ENCODE data around the gene RPP14.

The RPP14 gene

DNA sequence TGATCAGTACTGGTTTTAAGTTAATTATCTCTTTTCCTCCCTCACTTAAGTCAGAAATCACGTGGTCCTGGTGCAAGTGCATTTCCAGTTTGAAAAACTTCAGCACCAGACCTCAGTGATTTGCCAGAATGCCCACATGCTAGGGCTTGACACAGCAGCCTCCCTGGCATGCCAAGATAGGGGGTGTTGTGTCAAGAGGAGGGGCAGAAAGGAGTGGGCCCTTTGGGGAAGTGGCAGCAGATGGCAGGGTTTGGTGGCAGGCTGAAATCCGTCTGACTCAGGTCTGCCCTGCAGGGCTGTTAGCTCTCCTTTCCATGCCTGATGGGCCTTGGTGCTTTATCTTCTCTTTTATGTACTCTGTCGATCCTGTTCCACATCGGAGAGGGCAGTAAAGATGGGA lies 50.0 kb downstream of the RPP14 start:
- no peak for DNase-seq (ENCODE audit: low spot score)

- no peak for DNase-seq (ENCODE audit: low spot score)
Measured at GRCh38 chr3:58357402-58357801, 51.4 kb downstream of the RPP14 start.

DNA sequence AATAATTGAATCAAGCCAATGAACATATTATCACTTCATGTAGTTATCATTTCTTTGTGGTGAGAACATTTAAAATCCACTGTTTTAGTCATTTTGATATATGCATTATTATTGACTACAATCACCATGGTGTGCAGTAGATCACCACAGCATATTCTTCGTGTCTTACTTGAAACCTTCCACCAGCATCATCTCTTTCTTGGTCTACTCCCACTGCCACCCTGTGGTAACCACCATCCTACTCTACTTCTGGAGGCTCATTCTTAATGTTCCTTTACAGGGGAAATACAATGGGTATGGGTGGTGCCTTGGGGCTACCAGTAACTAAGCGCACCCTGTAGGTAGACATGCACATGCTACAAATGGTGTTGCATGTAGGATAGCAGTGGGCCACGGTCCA lies 52.0 kb downstream of the RPP14 start:
- no peak for DNase-seq (ENCODE audit: low spot score)

GRCh38 chr3:58358808-58359207 lies 52.8 kb downstream of the RPP14 start:
- no peak for DNase-seq (ENCODE audit: low spot score)

- DNase-seq (ENCODE audit: low spot score), result no peak
Measured at GRCh38 chr3:58359621-58360020, 53.6 kb downstream of the RPP14 start.

GRCh38 chr3:58361866-58362265 lies 55.8 kb downstream of the RPP14 start:
- DNase-seq (ENCODE audit: low spot score), result no peak

DNA sequence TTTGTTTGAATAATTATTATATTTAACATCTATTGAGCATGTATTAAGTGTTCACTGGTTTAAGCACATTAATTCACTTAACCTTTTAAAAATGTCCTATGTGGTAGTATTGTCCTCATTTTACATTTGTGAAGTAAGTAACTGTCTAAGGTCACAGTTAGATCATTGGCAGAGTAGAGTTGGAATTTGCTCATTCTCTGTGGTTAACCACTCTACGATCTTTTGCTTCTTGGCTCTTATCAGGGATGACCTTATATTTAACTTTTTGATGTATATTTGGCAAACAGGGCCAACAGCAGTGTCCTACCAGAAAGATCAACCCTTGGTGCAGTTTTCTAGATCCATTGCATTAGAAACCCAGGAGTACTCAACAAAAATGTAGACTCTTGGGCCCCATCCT lies 60.7 kb downstream of the RPP14 start:
- no peak for DNase-seq (ENCODE audit: low spot score)

DNA sequence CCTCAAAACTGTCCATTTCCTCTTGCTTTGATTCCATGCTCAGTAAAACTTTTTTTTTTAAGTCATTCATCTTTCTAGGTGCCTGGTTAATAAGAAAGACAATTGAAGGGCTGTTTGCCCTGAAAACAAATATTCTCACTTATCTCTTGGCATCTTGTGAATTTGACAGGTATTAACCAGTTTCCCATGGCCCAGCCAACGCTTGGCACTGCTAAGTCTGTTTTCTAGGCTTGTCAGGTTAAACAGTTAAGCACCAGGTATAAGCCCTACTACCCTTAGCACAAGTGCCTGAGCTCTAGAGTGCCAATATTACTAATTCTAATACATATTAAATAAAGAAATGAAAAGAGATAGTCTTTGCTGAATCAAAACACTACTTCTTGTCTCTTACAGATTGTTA lies 63.0 kb downstream of the RPP14 start:
- DNase-seq (ENCODE audit: low spot score), result no peak

Data from CD4-positive, alpha-beta T cell treated with Interleukin-2 at 100 ng/mL for 4 hours (primary cell).